ENCODE data around the gene AMN1. TPM values are rescaled to one million over a fixed set of nuclear protein-coding genes. Genes with fewer than 3 reads are reported as not detected.
A peak's percentile ranks its signal among the peaks of the same experiment; 100 is the strongest.

AMN1 gene
- total and polyA plus RNA-seq, 2 experiments from 2014 or later: 12.6 to 17.7 TPM

- no peak for TF ChIP-seq CTCF (conservative IDR thresholded peaks at IDR 0.05; ENCODE audit: low read depth in 2 of 2)
- TF ChIP-seq REST (IDR thresholded peaks at IDR 0.05; ENCODE audit: unreplicated experiment): no peak
- no peak for TF ChIP-seq ETS1 (IDR thresholded peaks at IDR 0.05)
- TF ChIP-seq ZNF114 (CRISPR knock-in tag; IDR thresholded peaks at IDR 0.05): no peak
- no peak for TF ChIP-seq EZH2 (IDR thresholded peaks at IDR 0.05; ENCODE audit: low read depth, unreplicated experiment)
- no peak for TF ChIP-seq NANOG (IDR thresholded peaks at IDR 0.05; ENCODE audit: borderline replicate concordance)
- no peak for TF ChIP-seq CREB1 (CRISPR knock-in tag; IDR thresholded peaks at IDR 0.05; ENCODE audit: low read depth)
- no peak for TF ChIP-seq STAT1 (IDR thresholded peaks at IDR 0.05; ENCODE audit: unreplicated experiment)
- TF ChIP-seq JUNB (IDR thresholded peaks at IDR 0.05; ENCODE audit: unreplicated experiment): no peak
These were observed 44.5 kb upstream of the AMN1 start (continued) for GRCh38 chr12:31773223-31773750.

GRCh38 chr12:31772685-31773222 is 43.9 kb upstream of the AMN1 start:
- TF ChIP-seq ZNF114 (CRISPR knock-in tag; IDR thresholded peaks at IDR 0.05) (no peak), CTCF (conservative IDR thresholded peaks at IDR 0.05; ENCODE audit: low read depth in 2 of 2) (peak; percentile 23 to 56)
- Histone ChIP-seq H3K36me3 (ENCODE audit: insufficient read depth) (no peaks in the 10 kb centered on the region), H3F3A (replicated peaks; ENCODE audit: low read depth) (no peaks in the 10 kb centered on the region), H2AFZ (peak overlapping the region; percentile 49; the same call in 1 of the 2 replicates), H3K4me1 (ENCODE audit: insufficient read depth) (no peaks in the 10 kb centered on the region; the same call in 1 of the 2 replicates), H3K79me2 (replicated peaks; ENCODE audit: insufficient read depth) (no peaks in the 10 kb centered on the region), H4K20me1 (replicated peaks; ENCODE audit: insufficient read depth) (no peaks in the 10 kb centered on the region), H3K9me2 (ENCODE audit: insufficient read depth) (no peaks in the 10 kb centered on the region), H3K27me3 (ENCODE audit: insufficient read depth) (no peaks in the 10 kb centered on the region), H3K4me2 (no peak overlapping the region), H3K4me3 (no peak overlapping the region), H3K27ac (ENCODE audit: low read depth) (no peak overlapping the region)
- ATAC-seq (peak; percentile 83), DNase-seq (ENCODE audit: low spot score) (peak; percentile 51)
- peaks cover 3% of the 10 kb centered on the region; the same call in 2 of the 3 replicates for H3K4me1 Mint-ChIP-seq
- H3K9me3 Mint-ChIP-seq: peaks cover 23% of the 10 kb centered on the region
- H3K27ac Mint-ChIP-seq: no peak overlapping the region
- H3K4me3 Mint-ChIP-seq: no peak overlapping the region
- peaks cover 10% of the 10 kb centered on the region; the same call in 2 of the 3 replicates for H3K36me3 Mint-ChIP-seq (ENCODE audit: low read depth)
- peaks cover 6% of the 10 kb centered on the region for H3K27me3 Mint-ChIP-seq (ENCODE audit: insufficient read depth, low read depth, poor library complexity)
